ENCODE data around the gene PYURF. TPM values are rescaled to one million over a fixed set of nuclear protein-coding genes. Genes with fewer than 3 reads are reported as not detected.

Gene PYURF
- total and polyA plus RNA-seq, 9 of the 15 experiments (the other 6 are each of a cell fraction or from before 2014, with no cell fraction given), result 22.5 to 199 (median 108) TPM

DNA sequence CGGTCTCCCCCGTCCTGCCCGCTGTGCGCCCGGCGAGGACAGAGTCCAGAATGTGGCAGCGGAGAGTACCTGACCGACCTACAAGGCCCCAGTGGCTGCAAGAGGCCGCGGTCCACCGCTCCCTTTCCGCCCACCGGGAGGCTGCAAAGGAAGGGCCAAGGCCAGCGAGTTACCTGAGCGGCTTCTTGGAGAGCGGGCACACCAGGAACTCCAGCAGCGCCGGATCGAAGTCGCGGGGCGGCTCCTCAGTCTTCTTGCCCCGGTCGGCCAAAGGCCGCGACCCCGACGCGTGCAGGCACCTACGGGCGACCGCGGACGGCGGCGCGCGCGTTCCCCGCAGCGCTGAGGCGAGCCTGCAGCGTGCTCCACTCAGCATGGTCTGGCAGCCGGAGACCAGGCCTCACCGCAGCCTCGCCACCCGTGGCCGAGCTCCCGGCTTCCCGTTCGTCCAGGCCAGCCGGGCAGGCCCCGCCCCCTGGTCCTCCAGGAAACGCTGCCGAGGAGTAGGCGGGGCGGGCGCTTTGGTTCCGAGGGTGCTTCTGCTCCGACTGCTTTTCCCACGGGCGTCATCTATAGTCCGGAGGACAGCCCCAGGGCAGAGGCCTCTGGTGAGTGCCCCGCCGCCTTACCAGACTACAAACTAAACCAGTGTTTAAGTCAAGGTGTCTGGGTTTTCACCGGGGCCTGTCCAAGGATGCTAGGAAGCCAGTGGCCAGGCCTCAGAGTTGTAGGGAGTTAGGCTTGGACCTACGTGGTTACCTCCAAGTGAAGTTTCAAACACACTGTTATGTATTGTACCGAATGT, at the start of gene PYURF (continued):
- TF ChIP-seq FIP1L1 (IDR thresholded peaks at IDR 0.05; ENCODE audit: low read depth, low read length, poor library complexity, severe bottlenecking) (peak; percentile 75), TAF9B (IDR thresholded peaks at IDR 0.05; ENCODE audit: partially characterized antibody) (peak; percentile 84), FUS (optimal IDR thresholded peaks at IDR 0.05; ENCODE audit: low read depth, low read length) (peak; percentile 49), GABPB1 (CRISPR knock-in tag; IDR thresholded peaks at IDR 0.05) (peak; percentile 86)
- TF ChIP-seq, protein P1, sequence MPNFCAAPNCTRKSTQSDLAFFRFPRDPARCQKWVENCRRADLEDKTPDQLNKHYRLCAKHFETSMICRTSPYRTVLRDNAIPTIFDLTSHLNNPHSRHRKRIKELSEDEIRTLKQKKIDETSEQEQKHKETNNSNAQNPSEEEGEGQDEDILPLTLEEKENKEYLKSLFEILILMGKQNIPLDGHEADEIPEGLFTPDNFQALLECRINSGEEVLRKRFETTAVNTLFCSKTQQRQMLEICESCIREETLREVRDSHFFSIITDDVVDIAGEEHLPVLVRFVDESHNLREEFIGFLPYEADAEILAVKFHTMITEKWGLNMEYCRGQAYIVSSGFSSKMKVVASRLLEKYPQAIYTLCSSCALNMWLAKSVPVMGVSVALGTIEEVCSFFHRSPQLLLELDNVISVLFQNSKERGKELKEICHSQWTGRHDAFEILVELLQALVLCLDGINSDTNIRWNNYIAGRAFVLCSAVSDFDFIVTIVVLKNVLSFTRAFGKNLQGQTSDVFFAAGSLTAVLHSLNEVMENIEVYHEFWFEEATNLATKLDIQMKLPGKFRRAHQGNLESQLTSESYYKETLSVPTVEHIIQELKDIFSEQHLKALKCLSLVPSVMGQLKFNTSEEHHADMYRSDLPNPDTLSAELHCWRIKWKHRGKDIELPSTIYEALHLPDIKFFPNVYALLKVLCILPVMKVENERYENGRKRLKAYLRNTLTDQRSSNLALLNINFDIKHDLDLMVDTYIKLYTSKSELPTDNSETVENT (CRISPR knock-in tag; IDR thresholded peaks at IDR 0.05), result peak; percentile 76; the same call in 1 of the 2 replicates

DNA sequence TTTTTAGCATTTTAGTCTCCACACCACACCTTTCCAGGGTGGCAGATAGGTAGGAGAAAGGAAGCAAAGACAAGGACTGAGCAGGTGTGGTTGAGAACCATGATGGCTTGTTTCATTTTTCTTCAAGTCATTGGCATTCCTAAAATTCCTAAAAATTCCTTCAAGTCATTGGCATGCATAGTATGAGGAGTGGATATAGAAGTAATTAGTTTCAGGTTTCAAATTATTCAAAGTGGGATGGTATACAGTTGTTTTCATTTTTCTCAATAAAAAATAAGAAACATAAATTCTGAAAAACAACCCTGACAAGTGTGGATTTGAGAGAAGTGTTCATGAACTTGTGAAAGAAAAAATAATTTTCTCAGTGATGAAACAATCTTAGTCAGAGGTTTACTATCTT, 46.4 kb upstream of the PYURF start:
- POLR2A ChIA-PET, result no interaction called here
- in situ Hi-C loops (cut with MboI), result no loop called here
- TF ChIP-seq, protein P2, sequence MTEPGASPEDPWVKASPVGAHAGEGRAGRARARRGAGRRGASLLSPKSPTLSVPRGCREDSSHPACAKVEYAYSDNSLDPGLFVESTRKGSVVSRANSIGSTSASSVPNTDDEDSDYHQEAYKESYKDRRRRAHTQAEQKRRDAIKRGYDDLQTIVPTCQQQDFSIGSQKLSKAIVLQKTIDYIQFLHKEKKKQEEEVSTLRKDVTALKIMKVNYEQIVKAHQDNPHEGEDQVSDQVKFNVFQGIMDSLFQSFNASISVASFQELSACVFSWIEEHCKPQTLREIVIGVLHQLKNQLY (CRISPR knock-in tag; conservative IDR thresholded peaks at IDR 0.05), result no peak
- no peak for TF ChIP-seq SOX6 (IDR thresholded peaks at IDR 0.05)
- TF ChIP-seq SMAD4 (CRISPR knock-in tag; conservative IDR thresholded peaks at IDR 0.05), result no peak
- no peak for TF ChIP-seq NFE2 (IDR thresholded peaks at IDR 0.05; ENCODE audit: low read depth)
- no peak for TF ChIP-seq FOXJ2 (tag; IDR thresholded peaks at IDR 0.05)
- no peak for TF ChIP-seq ZNF778 (CRISPR knock-in tag; IDR thresholded peaks at IDR 0.05)
- TF ChIP-seq, protein P3, sequence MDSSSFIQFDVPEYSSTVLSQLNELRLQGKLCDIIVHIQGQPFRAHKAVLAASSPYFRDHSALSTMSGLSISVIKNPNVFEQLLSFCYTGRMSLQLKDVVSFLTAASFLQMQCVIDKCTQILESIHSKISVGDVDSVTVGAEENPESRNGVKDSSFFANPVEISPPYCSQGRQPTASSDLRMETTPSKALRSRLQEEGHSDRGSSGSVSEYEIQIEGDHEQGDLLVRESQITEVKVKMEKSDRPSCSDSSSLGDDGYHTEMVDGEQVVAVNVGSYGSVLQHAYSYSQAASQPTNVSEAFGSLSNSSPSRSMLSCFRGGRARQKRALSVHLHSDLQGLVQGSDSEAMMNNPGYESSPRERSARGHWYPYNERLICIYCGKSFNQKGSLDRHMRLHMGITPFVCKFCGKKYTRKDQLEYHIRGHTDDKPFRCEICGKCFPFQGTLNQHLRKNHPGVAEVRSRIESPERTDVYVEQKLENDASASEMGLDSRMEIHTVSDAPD (CRISPR knock-in tag; IDR thresholded peaks at IDR 0.05), result no peak
- TF ChIP-seq, protein P4, sequence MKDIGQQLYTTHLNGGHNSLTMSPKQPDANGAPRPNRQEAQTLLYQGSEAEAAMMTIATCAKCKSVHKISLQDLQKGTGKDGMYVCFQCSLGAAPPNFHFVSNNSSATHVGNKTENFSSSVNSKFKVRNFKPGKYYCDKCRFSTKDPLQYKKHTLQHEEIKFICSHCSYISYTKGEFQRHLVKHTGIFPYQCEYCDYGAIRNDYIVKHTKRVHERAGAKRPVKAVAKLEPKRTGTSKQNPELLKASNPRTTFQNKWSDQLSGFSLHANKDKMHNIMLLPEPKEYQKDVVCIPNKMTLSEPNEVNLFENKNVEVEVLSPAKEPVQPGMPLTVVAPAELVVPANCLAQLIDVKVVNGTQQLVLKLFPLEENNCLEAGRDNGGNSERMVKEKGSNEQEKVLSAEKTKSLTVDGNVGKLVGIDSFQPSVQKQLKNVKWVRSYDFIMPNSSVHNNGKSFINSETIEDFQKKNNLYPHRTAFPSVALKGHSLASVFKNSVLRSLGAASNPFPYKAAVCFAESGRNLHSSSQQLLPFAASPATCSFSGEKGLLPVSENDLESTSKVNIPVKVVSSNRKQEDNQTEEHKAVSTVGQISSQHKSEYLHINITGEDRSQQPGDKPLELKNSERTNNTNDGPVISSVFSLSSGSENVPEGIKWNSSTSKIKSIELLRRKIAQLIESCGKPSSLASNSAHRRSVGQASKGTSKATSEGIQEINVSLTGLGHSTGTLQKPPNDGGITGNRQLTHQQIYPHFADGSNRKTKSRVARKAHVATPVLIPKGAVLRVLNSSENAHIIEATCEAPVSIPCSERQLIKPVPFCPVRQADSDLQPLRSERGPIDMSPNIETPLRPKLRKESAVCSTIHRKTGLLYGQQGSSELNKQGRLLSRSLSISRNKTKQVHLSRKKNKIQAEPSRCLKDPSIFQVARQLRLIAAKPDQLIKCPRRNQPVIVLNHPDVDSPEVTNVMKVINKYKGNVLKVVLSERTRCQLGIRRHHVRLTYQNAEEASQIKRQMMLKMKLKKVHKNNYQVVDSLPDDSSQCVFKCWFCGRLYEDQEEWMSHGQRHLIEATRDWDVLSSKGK (CRISPR knock-in tag; IDR thresholded peaks at IDR 0.05), result no peak

More for the DNA sequence above, 46.4 kb upstream of the PYURF start:
- no peak overlapping the region for H3K9ac ChIP-seq (ENCODE audit: insufficient read depth in 1 of 2, low read depth in 2 of 2, low read length in 2 of 2)
- H3K4me2 ChIP-seq (ENCODE audit: insufficient read depth, low read length), result no peak overlapping the region
- intact Hi-C loops (cut with micrococcal nuclease), result no loop called here
- no peak for DNase-seq (ENCODE audit: extremely low read depth in 1 of 4, low spot score in 3 of 4)
- H3K27ac ChIP-seq (ENCODE audit: extremely low read depth, low read depth, low read length), result no peak overlapping the region
- no peak for ATAC-seq
- CTCF ChIA-PET (ENCODE audit: low intra/inter-chr PET ratio), result no interaction called here
- no peaks in the 10 kb centered on the region for H3K9me3 ChIP-seq (replicated peaks; ENCODE audit: control insufficient read depth, insufficient read depth, low read depth, low read length)
- no peaks in the 10 kb centered on the region for H4K20me1 ChIP-seq (replicated peaks; ENCODE audit: control insufficient read depth, insufficient read depth, low read length)
- FAIRE-seq, result no peak
- peaks cover 0 to 12% of the 10 kb centered on the region in 2 experiments; a peak in 2 of 5 replicates for H3K27me3 ChIP-seq (ENCODE audit: control insufficient read depth in 2 of 2, insufficient read depth in 2 of 2, low read length in 2 of 2)
- H3K9me1 ChIP-seq (ENCODE audit: control insufficient read depth, insufficient read depth, low read length), result no peaks in the 10 kb centered on the region
- H3K79me2 ChIP-seq (ENCODE audit: control insufficient read depth, insufficient read depth, low read length), result no peaks in the 10 kb centered on the region
- H3K36me3 ChIP-seq (ENCODE audit: control insufficient read depth, insufficient read depth, low read length), result no peaks in the 10 kb centered on the region
- BruUV-seq (replicated peaks), result no TSS peak
- H3K4me3 ChIP-seq, result no peak overlapping the region
- no peaks in the 10 kb centered on the region for H3K4me1 ChIP-seq (replicated peaks in 1 of 2; ENCODE audit: control insufficient read depth in 2 of 2, insufficient read depth in 2 of 2, low read length in 2 of 2)
- H2AFZ ChIP-seq (ENCODE audit: low read depth, low read length), result no peak overlapping the region

Data from K562 (cell line).